GM21423 (cell line): ENCODE measurements around the gene ENO1.

Experiments used
- ATAC-seq: cut with Tn5 transposase; IDR thresholded peaks from one replicate; pipeline ENCODE4 v1.9.1; 2021; ENCODE audit warnings: mild to moderate bottlenecking, moderate library complexity; ENCODE audit not compliant: unreplicated experiment

The ENO1 gene

DNA sequence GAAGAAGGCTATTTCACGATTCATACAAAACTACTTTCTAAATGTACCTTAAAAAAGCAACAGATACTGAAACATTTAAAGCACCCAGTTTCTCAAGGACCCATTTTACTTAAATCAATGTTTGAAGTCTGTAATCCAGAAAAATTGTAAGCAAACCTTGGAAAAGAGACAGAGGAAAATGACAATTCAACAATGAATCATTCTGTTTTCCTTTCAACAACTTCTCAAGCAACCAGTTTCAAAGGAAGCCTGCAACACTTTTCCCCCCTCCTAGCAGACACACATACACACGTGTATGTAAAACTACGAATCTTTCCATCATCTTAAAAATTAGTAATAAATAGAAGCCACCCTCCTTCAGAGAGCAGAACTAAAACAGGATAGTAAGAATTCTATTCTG lies 62.2 kb downstream of the ENO1 start:
- no peak for ATAC-seq

DNA sequence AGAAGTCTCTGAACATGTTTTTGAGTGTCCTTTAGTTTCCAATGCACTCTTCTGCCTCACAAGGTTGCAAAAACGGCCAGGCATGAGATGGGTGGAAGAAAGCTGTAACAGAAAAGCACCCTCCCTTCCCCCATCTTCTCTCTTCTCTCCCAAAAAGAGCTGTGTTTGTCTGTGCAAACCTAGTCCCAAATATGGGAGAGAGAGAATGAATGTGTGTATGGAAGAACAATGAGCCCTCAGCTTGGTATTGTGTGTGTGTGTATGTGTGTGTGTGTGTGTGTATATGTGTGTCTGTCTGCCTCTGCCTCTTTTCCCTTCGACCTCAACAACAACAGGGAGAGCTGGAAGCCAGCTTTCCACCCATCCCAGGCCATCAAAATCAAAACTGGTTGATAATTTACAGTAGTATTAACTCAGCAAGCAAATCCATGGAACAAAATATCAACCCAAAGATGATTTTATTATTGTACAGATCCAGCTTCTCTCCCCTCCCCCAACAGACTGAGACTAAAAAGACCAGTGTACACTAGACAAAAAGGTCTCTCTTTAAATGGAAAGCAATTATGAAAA lies 62.8 kb downstream of the ENO1 start:
- no peak for ATAC-seq

DNA sequence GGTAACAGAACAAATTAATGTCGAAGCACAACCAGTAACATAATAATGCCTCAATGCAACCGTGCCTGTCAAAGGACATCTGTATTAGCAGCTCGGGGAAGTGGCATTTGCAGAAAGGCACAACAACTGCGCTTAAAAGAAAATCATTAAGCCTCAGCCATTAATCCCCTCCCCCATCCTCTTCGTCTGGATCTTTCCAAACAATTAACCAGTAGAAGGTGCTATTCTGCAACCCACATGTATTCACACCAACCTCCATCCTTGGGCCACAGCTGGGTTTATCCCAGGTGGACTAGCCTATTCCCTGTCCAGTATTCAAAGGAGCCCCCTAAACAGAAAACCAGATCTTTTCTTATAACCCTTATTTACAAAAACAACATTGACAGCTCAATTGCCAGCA lies 63.6 kb downstream of the ENO1 start:
- ATAC-seq, result no peak

DNA sequence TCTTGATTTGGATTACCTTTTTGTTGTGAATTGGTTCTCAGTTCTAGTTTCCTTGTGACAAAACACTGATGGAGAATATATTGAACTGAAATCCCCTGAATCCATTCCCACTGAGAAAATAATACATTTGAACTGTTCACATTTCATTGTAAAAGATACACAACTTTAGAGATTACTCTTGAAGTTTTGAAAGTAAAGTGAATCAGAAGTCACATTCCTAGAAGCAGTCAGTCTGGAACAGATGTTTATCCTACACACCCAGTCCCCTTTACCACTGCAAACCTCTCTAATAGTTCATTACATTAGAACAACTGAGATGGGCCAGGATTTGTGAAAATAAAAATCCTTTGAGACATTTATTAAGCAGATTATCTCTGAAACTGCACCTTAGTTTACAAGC lies 64.5 kb downstream of the ENO1 start:
- ATAC-seq, result no peak

DNA sequence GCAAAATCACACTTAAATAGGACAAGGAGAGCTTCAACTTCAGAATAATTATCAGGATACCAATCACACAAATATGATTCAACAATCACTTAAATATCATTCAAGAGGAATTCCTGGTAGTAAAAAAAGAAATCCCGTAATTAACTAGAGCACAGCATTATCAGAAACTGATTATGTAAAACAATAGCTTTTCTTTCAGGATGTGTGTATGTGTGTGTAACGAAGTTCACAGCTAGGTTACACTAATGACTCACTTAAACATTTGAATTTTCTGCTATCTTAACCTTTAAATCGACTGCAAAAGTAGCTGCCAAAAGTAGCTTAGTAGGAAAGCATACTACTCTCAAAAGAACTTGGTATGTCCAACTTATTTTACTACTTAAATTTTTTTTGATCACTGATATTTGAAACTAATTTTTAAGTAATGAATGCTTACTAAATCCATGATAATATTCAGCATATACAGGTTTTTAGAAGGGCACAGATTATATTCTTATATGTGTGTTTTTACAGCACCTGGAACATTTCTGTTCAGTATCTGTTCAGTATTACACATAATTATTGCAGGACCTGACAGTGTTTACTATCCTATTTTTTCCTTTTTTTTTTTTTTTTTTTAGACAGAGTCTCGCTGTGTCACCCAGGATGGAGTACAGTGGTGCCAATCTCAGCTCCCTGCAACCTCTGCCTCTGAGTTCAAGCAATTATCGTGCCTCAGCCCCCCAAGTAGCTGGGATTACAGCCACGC lies 65.3 kb downstream of the ENO1 start:
- ATAC-seq, result no peak

DNA sequence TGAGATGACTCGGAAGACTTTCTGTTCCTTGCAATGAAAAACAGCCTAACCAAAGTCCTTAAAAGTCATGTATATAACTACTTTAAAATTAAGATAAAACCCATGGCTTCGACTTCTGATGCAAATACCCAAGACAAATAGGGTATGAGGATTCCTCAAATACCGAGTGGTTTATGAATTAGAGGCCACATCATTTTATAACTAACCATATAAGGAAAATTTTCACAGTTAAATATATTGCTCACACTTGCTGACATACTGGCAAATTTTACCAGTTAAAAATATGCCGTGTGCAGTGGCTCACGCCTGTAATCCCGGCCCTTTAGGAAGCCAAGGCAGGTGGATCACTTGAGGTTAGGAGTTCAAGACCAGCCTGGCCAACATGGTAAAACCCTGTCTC lies 66.4 kb downstream of the ENO1 start:
- ATAC-seq, result no peak
